GM18517 (cell line): ENCODE data around the gene IL2RG.

ENCODE experiments used
- ATAC-seq: cut with Tn5 transposase; IDR thresholded peaks from one replicate; pipeline ENCODE4 v1.9.1; 2021; ENCODE audit warnings: mild to moderate bottlenecking, moderate library complexity; ENCODE audit not compliant: unreplicated experiment

Gene IL2RG

DNA sequence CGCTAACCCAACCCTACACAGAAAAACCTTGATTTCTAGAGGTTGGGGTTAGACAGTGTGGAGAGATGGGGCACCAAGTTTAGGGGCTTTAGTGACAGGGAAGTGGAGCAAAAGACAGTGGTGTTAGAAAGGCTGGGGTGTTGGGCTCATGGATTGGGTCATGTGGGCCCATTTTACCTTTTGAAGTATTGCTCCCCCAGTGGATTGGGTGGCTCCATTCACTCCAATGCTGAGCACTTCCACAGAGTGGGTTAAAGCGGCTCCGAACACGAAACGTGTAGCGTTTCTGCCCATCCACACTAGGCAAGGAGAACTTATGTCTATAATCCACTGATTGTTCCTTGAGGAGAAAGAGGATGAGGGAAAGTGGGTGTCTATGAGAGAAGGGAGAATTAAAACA, 2.3 kb downstream of the IL2RG start:
- no peak for ATAC-seq

DNA sequence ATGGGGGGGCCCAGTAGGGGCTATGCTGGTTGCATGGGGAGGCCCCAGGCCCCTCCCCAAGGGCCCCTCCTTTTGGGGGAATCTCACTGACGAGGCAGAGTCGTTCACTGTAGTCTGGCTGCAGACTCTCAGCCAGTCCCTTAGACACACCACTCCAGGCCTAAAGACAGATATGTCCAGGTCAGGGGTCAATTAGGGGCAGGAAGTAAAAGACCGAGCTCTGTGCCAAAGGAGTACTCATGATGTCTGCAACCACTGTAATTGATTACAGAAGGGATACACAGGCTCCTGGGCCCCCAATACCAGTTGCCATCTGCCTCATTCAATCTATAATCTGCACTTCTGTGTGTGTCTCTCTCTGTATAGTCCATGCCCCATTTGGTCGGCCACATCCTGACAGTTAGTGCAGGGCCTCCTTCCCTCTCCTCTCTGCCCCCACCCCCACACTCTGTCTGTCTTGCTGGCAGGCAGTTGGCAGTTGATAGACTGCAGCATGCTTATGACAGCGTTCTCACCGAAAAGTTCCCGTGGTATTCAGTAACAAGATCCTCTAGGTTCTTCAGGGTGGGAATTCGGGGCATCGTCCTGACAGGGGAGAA, 3.5 kb downstream of the IL2RG start:
- no peak for ATAC-seq

DNA sequence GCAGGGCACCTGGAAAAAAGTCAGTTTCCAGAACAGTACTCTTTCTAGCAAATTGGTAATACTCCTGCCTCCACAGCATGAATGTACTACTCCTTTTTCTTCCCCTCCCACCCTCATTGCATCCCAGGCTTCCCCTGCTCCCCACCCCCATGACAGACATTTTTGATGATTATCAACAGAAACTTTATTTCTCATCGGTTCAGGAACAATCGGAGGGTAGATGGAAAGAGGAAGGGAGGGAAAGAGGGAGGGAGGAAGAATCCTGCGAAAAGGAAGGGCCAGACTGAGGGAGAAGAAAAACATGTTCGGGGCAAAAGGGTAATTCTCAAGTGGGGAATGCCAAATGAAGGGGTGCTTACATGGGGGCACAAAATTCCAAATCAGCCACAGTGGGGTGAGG, 4.1 kb downstream of the IL2RG start:
- ATAC-seq: no peak

DNA sequence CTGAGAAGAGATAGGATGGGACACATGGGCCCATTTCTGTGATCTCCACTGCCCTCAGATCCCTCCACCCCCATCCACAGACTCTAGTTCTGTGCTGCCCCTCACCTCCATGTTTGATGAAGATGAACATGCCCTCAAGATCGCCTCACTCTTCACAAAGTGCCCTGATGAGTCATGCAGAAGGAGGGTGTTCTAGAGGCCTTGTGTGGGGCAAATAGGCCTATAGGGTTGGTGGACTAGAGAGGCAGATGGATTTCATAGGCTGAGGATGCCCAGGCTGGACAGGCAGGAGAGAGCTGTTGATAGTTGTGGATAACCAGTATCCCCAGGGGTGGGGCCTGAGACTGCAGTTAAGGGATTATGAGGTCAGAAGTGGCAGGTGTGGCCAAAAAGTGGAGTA, 5.0 kb downstream of the IL2RG start, which contains the start of gene CXorf65:
CXorf65 (minus strand) TSS at position 314 of the 400 bp plus-strand sequence; CDS start at position 130, 184 bp downstream.
- no peak for ATAC-seq

DNA sequence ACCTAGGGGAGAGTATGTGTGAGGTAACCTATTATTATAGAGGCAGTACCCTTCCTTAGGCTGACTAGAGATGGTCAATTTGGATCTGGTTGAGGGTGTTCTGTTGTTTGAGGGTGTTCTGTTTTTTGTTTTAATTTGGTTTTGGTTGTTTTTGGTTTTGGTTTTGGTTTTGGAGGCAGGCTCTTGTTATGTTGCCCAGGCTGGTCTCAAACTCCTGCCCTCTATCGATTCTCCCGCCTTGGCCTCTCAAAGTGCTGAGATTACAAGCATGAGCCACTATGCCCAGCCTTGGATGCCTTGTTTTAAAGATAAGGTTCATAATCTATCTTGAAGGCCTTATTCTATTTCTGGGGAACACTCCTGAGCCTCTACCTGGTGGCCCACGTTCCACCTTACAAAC, 5.7 kb downstream of the IL2RG start:
- ATAC-seq: no peak

DNA sequence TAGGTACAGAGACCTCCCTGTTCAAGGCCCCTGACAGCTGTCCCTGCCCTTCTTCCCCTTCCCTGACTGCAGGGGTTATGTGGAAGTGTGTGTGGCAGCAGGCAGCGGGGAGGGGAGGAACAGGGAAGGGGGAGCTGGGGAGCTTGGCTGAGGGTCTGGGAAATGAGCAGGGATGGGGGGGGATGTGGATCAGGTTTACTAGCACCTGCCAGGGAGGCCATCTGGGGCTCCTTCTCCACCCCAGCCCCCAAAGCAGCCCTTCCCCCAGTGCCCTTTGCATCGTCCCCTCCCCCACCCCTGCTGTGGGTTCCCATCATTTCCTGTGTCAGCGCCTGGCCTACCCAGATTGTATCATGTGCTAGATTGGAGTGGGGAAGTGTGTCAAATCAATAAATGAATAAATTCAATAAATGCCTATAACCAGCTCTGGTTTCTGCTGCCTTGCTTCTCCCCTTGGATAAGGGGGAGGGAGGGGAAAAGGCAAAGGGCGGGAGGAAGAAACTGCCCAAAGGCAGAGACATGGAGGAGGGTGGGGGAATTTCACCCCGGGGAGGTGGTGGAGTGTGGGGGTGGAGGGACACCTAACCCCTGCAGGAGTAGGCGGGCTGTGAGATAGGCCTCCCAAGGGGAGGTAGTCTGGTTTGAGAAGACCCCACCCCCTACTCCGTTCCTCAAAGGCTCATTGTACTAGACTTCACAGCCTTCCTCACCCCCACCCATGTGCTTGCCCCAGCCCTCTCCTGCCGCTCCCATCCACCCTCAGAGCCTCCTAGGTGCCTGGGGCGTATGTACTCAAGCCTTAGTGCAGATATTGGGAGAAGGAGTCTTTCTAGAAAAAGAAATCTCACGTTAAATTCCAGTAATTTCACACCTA, 8.0 kb downstream of the IL2RG start:
- ATAC-seq: no peak

DNA sequence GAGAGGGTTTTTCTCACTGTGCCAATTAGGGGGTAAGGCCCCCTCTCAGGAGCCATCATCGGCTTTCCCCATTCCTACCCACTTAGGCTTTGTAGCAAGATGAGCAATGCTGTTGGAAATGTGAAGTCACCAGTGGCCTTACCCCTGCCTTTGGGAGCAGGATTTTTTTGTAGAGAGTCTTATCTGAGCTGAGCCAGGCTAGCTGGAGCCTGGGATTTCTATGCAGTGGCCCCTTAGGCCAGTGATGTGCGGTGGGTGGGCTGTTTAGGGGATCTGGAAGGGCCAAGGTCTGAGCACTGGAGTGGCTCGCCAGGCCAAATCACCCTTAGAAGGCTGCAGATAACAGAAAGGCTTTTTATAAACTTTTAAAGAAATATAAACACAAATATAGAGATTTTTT, 9.1 kb downstream of the IL2RG start:
- ATAC-seq: no peak

DNA sequence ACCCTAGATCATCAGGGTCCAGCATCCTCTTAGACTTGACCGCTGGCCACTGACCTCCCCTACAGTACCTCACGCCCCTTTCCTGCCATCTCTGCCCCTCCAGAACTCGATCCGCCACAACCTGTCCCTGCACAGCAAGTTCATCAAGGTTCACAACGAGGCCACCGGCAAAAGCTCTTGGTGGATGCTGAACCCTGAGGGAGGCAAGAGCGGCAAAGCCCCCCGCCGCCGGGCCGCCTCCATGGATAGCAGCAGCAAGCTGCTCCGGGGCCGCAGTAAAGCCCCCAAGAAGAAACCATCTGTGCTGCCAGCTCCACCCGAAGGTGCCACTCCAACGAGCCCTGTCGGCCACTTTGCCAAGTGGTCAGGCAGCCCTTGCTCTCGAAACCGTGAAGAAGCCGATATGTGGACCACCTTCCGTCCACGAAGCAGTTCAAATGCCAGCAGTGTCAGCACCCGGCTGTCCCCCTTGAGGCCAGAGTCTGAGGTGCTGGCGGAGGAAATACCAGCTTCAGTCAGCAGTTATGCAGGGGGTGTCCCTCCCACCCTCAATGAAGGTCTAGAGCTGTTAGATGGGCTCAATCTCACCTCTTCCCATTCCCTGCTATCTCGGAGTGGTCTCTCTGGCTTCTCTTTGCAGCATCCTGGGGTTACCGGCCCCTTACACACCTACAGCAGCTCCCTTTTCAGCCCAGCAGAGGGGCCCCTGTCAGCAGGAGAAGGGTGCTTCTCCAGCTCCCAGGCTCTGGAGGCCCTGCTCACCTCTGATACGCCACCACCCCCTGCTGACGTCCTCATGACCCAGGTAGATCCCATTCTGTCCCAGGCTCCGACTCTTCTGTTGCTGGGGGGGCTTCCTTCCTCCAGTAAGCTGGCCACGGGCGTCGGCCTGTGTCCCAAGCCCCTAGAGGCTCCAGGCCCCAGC, 10.5 kb downstream of the IL2RG start:
- ATAC-seq: no peak

DNA sequence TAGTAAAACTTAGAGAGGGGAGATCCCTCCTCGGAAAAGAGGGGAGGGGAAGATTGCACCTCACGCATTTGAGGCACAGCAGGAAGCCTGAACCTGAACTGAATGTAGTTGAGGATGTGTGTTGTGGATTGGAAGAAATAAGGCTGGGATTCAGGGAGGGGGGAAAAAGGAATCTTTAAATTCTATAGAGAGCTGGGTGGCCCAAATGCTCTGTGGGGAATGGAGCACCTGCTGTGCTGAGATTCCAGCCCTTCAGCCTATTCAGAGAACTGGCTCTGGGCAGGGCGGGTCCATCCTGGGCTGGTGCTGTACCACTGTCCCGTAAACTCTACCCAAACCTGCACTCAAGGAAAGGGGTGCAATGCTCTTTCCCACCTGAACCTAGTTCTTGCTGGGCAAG, 11.6 kb downstream of the IL2RG start:
- no peak for ATAC-seq

DNA sequence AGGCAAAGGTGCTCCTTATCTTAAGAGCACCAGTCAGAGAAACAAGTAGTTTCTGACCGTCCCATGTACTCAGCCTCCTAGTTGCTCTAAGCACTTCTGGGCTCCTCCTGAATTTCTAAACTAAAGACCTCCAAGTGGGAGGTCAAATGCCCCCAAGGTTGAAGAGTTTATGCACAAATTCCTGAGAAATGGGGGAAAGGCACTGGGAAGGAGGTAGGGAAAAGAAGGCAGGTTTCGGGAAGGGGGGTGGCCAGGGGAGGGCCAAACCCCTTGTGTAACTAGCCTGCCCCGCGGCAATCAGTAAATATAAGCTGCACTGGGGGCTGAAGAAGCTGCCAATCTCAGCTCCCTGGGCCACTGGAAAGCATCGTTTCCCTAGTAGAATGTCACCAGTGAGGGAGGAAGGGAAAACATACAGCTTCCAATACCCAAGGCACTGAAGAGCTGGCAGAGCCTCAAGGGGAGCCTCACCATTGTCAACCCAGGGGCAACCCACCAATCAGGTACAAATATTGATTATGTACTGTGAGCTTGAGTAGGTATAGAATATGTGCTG, 12.3 kb downstream of the IL2RG start:
- no peak for ATAC-seq

DNA sequence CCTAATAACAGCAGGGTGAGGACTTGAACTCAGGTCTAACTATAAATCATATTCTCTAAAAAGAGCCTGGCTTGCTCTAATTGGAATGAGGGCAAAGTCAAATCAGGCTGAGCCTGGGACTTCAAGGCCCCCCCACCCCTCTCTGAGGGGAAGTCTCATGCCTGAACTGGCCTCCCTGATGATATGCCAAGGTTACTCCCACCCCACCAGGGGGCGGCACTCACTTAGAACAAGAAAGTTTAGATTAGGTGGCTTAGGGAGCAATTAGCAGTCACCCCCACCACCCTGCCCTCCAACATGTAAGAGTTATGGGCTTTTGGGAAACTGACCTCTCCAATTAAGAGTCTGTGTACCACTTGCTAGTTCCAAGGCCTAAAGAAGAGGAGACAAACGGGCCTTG, 13.1 kb downstream of the IL2RG start:
- ATAC-seq: no peak

DNA sequence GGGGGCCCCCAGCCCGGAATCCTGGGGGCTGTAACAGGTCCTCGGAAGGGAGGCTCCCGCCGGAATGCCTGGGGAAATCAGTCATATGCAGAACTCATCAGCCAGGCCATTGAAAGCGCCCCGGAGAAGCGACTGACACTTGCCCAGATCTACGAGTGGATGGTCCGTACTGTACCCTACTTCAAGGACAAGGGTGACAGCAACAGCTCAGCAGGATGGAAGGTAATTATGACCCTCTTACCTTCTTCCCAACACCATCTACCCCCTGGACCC, 14.7 kb downstream of the IL2RG start:
- ATAC-seq: no peak

DNA sequence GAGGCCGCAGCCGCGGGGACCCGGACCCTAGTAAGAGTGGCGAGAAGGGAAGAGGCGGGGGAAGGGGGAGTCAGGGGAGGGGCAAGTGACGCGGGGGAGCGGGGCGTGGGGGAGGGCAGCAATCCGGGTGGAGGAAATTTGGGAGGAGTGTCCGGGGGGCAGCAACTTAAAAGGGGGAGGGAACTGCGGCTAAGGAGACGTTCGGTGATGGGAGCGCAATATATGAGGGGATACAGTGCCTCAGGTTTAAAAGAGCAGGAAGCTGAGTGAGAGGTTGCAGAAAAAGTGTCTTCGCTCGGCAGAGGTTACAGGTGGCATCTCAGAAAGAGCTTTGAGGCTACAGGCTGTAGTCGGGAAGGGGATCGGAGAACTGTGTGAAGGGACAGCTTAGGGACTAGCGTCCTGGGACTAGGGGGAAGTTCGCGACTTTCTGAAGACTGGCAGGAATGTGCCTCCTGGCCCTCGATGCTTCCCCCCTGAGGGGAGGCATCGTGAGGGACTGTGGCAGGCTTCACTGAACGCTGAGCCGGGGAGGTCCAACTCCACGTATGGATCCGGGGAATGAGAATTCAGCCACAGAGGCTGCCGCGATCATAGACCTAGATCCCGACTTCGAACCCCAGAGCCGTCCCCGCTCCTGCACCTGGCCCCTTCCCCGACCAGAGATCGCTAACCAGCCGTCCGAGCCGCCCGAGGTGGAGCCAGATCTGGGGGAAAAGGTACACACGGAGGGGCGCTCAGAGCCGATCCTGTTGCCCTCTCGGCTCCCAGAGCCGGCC, 15.2 kb downstream of the IL2RG start:
- ATAC-seq: no peak

DNA sequence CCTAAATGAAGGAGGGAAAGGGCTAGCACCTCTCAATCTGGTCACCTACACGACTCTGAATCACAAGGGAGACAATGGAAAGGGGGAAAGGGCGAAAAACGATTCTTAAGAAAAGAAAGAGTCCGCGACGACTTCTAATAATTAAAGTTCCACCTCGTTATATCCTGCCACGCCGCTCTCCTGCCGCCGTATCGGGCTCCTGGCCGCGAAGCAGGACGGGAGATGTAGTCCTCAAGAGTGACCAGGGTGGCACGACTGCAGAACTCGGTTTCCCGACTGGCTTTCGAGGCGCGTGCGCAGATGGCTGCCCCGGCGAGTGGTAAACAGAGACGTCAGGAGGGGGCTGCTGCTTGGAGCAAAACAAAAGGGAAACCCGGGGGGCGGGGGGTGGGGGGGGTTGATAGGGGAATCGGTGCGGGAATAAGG, 15.8 kb downstream of the IL2RG start, which contains the start of gene FOXO4:
FOXO4 (plus strand) TSS at position 297 of the 426 bp plus-strand sequence. CDS start 678 bp downstream, outside the sequence.
- peak; percentile 85 for ATAC-seq

DNA sequence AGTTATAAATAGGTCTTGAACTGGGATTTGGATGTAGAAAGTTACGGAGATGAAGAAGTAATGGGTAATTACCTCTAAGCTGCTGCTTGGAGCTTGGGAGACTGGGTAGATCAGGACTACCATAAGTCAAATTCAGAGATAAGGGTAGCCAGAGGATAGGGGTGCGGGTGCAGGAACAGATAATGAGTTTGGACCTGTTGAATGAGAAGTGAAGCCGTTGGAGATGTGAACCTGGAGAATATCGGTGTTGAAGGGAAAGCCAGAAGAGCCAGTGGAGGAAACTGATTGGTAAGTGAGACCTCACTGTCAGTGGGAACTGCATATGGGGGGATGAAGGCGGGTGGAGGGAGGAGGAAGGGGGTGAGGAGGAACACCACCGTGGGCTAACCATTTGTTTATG, 16.3 kb downstream of the IL2RG start:
- ATAC-seq: no peak

DNA sequence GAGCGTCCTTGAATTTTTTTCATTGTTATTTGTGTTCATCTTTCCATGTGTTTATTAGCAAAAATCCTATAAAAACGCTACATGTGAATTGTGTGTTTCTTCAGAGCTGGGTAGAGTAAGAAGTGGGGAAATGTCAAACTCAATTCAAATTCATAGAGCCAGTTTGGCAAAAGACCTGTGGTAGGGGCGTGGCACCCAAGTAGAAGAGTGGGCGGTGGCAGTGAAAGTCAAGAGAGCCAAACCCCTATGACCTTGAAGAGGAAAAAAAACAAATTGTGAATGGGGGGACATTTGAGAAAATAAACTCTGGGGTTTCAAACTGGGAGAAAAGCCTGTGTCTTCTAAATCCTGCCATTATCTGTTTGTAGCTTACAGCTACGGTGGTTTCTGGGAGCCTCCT, 20.1 kb downstream of the IL2RG start:
- no peak for ATAC-seq

DNA sequence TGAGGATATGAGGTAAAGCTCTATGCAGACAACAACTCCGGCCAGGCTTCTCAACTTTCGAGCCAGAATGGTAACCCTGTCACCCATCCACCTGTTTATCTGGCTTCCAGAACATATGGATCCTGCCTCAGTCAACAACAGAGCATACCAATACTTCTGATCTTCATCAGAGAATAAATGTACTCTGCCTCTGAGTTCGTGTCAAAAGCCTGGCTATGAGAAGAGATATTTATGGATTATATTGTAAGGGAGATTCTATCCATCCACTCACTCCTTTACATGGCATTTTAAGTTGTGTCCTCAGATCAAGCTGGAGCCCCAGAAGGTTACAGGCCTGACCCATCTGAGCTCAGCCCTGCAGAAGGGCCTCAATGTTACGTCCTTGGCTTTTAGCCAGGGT, 25.5 kb downstream of the IL2RG start:
- ATAC-seq: no peak

DNA sequence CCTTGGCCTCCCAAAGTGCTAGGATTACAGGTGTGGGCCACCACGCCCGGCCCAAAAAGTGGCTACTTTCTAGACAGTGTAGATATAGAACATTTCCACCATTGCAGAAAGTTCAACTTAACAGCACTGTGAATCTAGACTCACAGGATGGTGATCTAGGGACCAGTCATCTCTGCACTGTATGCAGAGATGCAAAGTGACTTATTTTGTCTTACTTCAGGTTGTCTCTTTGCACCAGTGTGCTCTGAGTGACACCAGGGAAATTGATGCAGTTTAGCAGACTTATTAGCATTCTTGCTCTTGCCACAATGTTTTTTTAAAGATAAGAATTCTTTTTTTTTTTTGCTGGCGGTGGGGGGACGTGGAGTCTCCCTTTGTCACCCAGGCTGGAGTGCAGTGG, 28.6 kb downstream of the IL2RG start:
- no peak for ATAC-seq

DNA sequence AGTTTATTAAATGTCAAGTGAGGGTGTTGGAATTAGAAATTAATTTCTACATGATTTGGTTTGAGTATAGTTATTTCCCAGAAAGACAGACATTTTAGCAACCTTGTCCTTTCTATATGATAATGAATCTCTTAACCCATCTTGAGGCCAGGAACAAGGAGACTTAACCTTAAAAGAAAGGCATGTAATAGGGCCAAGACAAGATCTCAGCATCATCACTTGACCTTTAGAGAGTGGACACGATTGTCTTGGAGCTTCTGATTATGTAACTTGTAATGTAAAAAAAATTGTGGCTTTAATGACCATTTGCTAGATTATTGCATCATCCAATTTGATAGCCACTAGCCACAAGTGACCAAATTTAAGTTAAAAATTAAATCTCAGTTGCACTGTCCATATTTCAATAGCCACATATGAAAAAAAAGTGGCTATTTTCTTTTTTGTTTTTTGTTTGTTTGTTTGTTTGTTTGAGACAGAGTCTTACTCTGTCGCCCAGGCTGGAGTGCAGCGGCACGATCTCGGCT, 29.2 kb downstream of the IL2RG start:
- no peak for ATAC-seq
